HepG2 (cell line): Measurements from ENCODE around the gene BCL6B. TPM values are rescaled to one million over a fixed set of nuclear protein-coding genes. Genes with fewer than 3 reads are reported as not detected.

Experiments used
- BCL6 ChIP-seq: IDR thresholded peaks from 2 replicates; pipeline ENCODE4 v1.6.1; 2016; ENCODE audit warnings: missing genetic modification reagents, missing compliant biosample characterization
- HNF1A ChIP-seq, 2 experiments: sonication (generic) in 1 of 2; formaldehyde crosslinking in 1 of 2; IDR thresholded peaks; 2 replicates each; pipeline versions ENCODE4 v1.4.0 to v1.6.1; 2016 to 2020; ENCODE audit warnings: borderline replicate concordance in 1 of 2, low read depth in 1 of 2, mild to moderate bottlenecking in 1 of 2, missing genetic modification reagents in 1 of 2
- MYPOP ChIP-seq: sonication (generic); formaldehyde crosslinking; IDR thresholded peaks from 2 replicates; pipeline ENCODE4 v1.8.1; 2023; ENCODE audit warnings: mild to moderate bottlenecking, moderate library complexity, missing genetic modification reagents
- POLR2AphosphoS5 ChIP-seq: IDR thresholded peaks from 2 replicates; pipeline ENCODE4 v1.6.1; 2012; ENCODE audit warnings: low read depth, low read length
- REL ChIP-seq: sonication (generic); formaldehyde crosslinking; conservative IDR thresholded peaks from 2 replicates; pipeline ENCODE4 v1.8.0; 2022; ENCODE audit warnings: mild to moderate bottlenecking, missing genetic modification reagents, moderate library complexity
- RERE ChIP-seq: IDR thresholded peaks from 2 replicates; pipeline ENCODE4 v1.6.1; 2016; ENCODE audit warnings: low read depth, missing genetic modification reagents, missing compliant biosample characterization
- SUZ12 ChIP-seq: fragments of 150-350 bp; IDR thresholded peaks from 2 replicates; pipeline ENCODE4 v1.6.1; 2014; ENCODE audit warnings: low read depth, low read length
- ZBED4 ChIP-seq: sonication (generic); formaldehyde crosslinking; IDR thresholded peaks from 2 replicates; pipeline ENCODE4 v1.4.0; 2020; ENCODE audit warnings: missing genetic modification reagents, borderline replicate concordance
- ZBTB2 ChIP-seq: sonication (generic); formaldehyde crosslinking; IDR thresholded peaks from 2 replicates; pipeline ENCODE4 v1.8.0; 2022; ENCODE audit warnings: low read depth, missing genetic modification reagents
- ZFX ChIP-seq: sonication (generic); formaldehyde crosslinking; IDR thresholded peaks from 2 replicates; pipeline ENCODE4 v1.4.0; 2020; ENCODE audit warnings: mild to moderate bottlenecking, low read depth, missing genetic modification reagents, moderate library complexity
- polyA plus RNA-seq, 8 experiments: library from polyadenylated mRNA; depleted of rRNA in 3 of 8; stranded (reverse) in 7 of 8; unstranded in 1 of 8; fragments of >200 nt; fragmentation: Illumina TruSeq in 4 of 8; extraction: Trizol in 4 of 8; gene quantifications; 2 replicates each; pipeline versions ENCODE4 v1.2.1 to v1.2.3, GENCODE V29; 2011 to 2016; ENCODE audit warnings: low read depth in 4 of 8, missing spikeins in 1 of 8, mixed read lengths in 1 of 8; ENCODE audit not compliant: insufficient read depth in 1 of 8
- total RNA-seq, 5 experiments: library from RNA; depleted of rRNA; stranded (reverse); fragments of >200 nt; fragmentation: Illumina TruSeq; extraction: Trizol; gene quantifications; 2 replicates each; pipeline ENCODE4 v1.2.3, GENCODE V29; 2016; ENCODE audit warnings: low read depth in 1 of 5

Gene BCL6B
- total and polyA plus RNA-seq, 2 of the 13 experiments (the other 11 are each of a cell fraction or from before 2014, with no cell fraction given) = not detected

- TF ChIP-seq ZBTB2 (CRISPR knock-in tag) (peak; percentile 99), RERE (peak; percentile 33; the same call in 1 of the 2 replicates), ZBED4 (CRISPR knock-in tag) (no peak), HNF1A (IDR thresholded peaks at IDR 0.05; ENCODE audit: low read depth) (no peak), HNF1A (CRISPR knock-in tag; IDR thresholded peaks at IDR 0.05; ENCODE audit: borderline replicate concordance) (0 out of 2 replicates have a peak, but pooled peaks have one; percentile 45), ZFX (peak; percentile 80), BCL6 (no peak), SUZ12 (no peak), MYPOP (CRISPR knock-in tag) (peak; percentile 77; the same call in 1 of the 2 replicates), POLR2AphosphoS5 (peak; percentile 86), REL (CRISPR knock-in tag) (peak; percentile 69; the same call in 1 of the 2 replicates)
These were observed 8.4 kb upstream of the BCL6B start (continued) for GRCh38 chr17:7014261-7014994.
